GM23338 (cell line): ENCODE data around the gene SLC25A26. TPM values are rescaled to one million over a fixed set of nuclear protein-coding genes. Genes with fewer than 3 reads are reported as not detected.

Experiments
- ATAC-seq: fragments of 200-7000 bp; cut with Tn5 transposase; 3 replicates; pipeline ENCODE4 v1.9.1; 2020
- DNase-seq: peaks from one replicate; pipeline ENCODE4 v3.0.0-alpha.2; 2015; ENCODE audit warnings: low spot score
- H2AFZ ChIP-seq: fragments of 200-600 bp; sonication (generic); 2 replicates; pipeline ENCODE4 v1.8.0; 2016; ENCODE audit warnings: antibody characterized with exemption, mild to moderate bottlenecking, moderate library complexity
- H3F3A ChIP-seq: fragments of 200-600 bp; sonication (generic); replicated peaks from 2 replicates; pipeline ENCODE4 v1.8.0; 2017; ENCODE audit warnings: antibody characterized with exemption, mixed run types, low read depth
- H3K27ac ChIP-seq: fragments of 200-600 bp; sonication (generic); 2 replicates; pipeline ENCODE4 v1.6.1; 2016; ENCODE audit warnings: low read depth
- H3K27me3 ChIP-seq: fragments of 200-600 bp; sonication (generic); 2 replicates; pipeline ENCODE4 v1.8.0; 2016; ENCODE audit warnings: mild to moderate bottlenecking, mixed run types, moderate library complexity; ENCODE audit not compliant: insufficient read depth
- H3K36me3 ChIP-seq: fragments of 200-600 bp; sonication (generic); 2 replicates; pipeline ENCODE4 v1.8.0; 2016; ENCODE audit warnings: mild to moderate bottlenecking; ENCODE audit not compliant: insufficient read depth
- H3K4me1 ChIP-seq: fragments of 200-600 bp; sonication (generic); 2 replicates; pipeline ENCODE4 v1.8.0; 2016; ENCODE audit warnings: mild to moderate bottlenecking, moderate library complexity; ENCODE audit not compliant: insufficient read depth
- H3K4me2 ChIP-seq: fragments of 200-600 bp; sonication (generic); 2 replicates; pipeline ENCODE4 v1.7.1; 2017; ENCODE audit warnings: mixed run types
- H3K4me3 ChIP-seq: fragments of 200-600 bp; sonication (generic); 2 replicates; pipeline ENCODE4 v1.6.1; 2016; ENCODE audit warnings: mixed run types
- H3K79me2 ChIP-seq: fragments of 200-600 bp; sonication (generic); replicated peaks from 2 replicates; pipeline ENCODE4 v1.8.0; 2017; ENCODE audit warnings: mild to moderate bottlenecking; ENCODE audit not compliant: insufficient read depth
- H3K9me2 ChIP-seq: fragments of 200-600 bp; sonication (generic); 2 replicates; pipeline ENCODE4 v1.8.0; 2017; ENCODE audit not compliant: insufficient read depth
- H4K20me1 ChIP-seq: fragments of 200-600 bp; sonication (generic); replicated peaks from 2 replicates; pipeline ENCODE4 v1.8.0; 2017; ENCODE audit warnings: mild to moderate bottlenecking; ENCODE audit not compliant: insufficient read depth
- H3K27ac Mint-ChIP-seq: 2 replicates; pipeline ENCODE4 v1.8.0; 2020; ENCODE audit warnings: inconsistent platforms, mild to moderate bottlenecking, moderate library complexity, mixed read lengths
- H3K27me3 Mint-ChIP-seq: 3 replicates; pipeline ENCODE4 v1.8.0; 2022; ENCODE audit warnings: low read depth, mild to moderate bottlenecking, moderate library complexity, mixed read lengths, inconsistent platforms; ENCODE audit not compliant: insufficient read depth, poor library complexity
- H3K36me3 Mint-ChIP-seq: 3 replicates; pipeline ENCODE4 v1.8.0; 2021; ENCODE audit warnings: low read depth, mild to moderate bottlenecking, inconsistent platforms, moderate library complexity, mixed read lengths
- H3K4me1 Mint-ChIP-seq: 3 replicates; pipeline ENCODE4 v1.8.0; 2020; ENCODE audit warnings: mild to moderate bottlenecking, inconsistent platforms, mixed read lengths
- H3K4me3 Mint-ChIP-seq: 3 replicates; pipeline ENCODE4 v1.8.0; 2021; ENCODE audit warnings: moderate library complexity, mild to moderate bottlenecking, inconsistent platforms, mixed read lengths
- H3K9me3 Mint-ChIP-seq: 3 replicates; pipeline ENCODE4 v1.8.0; 2020; ENCODE audit warnings: moderate library complexity, mild to moderate bottlenecking, inconsistent platforms, mixed read lengths
- CREB1 ChIP-seq: fragments of 250-450 bp; sonication (Bioruptor Pico); IDR thresholded peaks from 2 replicates; pipeline ENCODE4 v1.5.0; 2020; ENCODE audit warnings: low read depth, mild to moderate bottlenecking, moderate library complexity
- CTCF ChIP-seq, 2 experiments: fragments of 200-600 bp in 1 of 2; sonication (generic) in 1 of 2; conservative IDR thresholded peaks; 2 replicates each; pipeline versions ENCODE4 v1.5.1 to v1.6.1; 2016 to 2017; ENCODE audit warnings: antibody characterized with exemption in 2 of 2, low read depth in 2 of 2, mild to moderate bottlenecking in 2 of 2, moderate library complexity in 1 of 2
- ETS1 ChIP-seq: IDR thresholded peaks from 2 replicates; pipeline ENCODE4 v1.6.1; 2016; ENCODE audit warnings: antibody characterized with exemption
- EZH2 ChIP-seq: fragments of 200-600 bp; sonication (generic); IDR thresholded peaks from one replicate; pipeline ENCODE4 v1.8.0; 2017; ENCODE audit warnings: antibody characterized with exemption, mild to moderate bottlenecking, low read depth; ENCODE audit not compliant: unreplicated experiment
- EZH2phosphoT487 ChIP-seq: fragments of 200-600 bp; sonication (generic); IDR thresholded peaks from one replicate; pipeline ENCODE4 v1.8.1; 2018; ENCODE audit warnings: antibody characterized with exemption; ENCODE audit not compliant: unreplicated experiment
- JUNB ChIP-seq: IDR thresholded peaks from one replicate; pipeline ENCODE4 v1.6.1; 2016; ENCODE audit warnings: antibody characterized with exemption; ENCODE audit not compliant: unreplicated experiment
- NANOG ChIP-seq: IDR thresholded peaks from 2 replicates; pipeline ENCODE4 v1.6.1; 2016; ENCODE audit warnings: antibody characterized with exemption, borderline replicate concordance
- POLR2AphosphoS5 ChIP-seq: IDR thresholded peaks from 2 replicates; pipeline ENCODE4 v1.6.1; 2016; ENCODE audit warnings: antibody characterized with exemption, low read depth
- REST ChIP-seq: IDR thresholded peaks from one replicate; pipeline ENCODE4 v1.6.1; 2018; ENCODE audit warnings: antibody characterized with exemption; ENCODE audit not compliant: unreplicated experiment
- STAT1 ChIP-seq: IDR thresholded peaks from one replicate; pipeline ENCODE4 v1.6.1; 2016; ENCODE audit warnings: antibody characterized with exemption; ENCODE audit not compliant: unreplicated experiment
- ZNF114 ChIP-seq: fragments of 250-450 bp; sonication (Bioruptor Pico); IDR thresholded peaks from 2 replicates; pipeline ENCODE4 v1.5.0; 2020; ENCODE audit warnings: mild to moderate bottlenecking, moderate library complexity
- ZNF331 ChIP-seq: fragments of 250-450 bp; sonication (Bioruptor Pico); IDR thresholded peaks from 2 replicates; pipeline ENCODE4 v1.5.0; 2020; ENCODE audit warnings: low read depth, mild to moderate bottlenecking, moderate library complexity
- ZNF462 ChIP-seq: fragments of 250-450 bp; sonication (Bioruptor Pico); IDR thresholded peaks from 2 replicates; pipeline ENCODE4 v1.5.0; 2020; ENCODE audit warnings: mild to moderate bottlenecking, moderate library complexity
- polyA plus RNA-seq: library from polyadenylated mRNA; unstranded; fragments of >200 nt; fragmentation: Nextera tagmentation; extraction: Ambion mirVana; gene quantifications from 2 replicates; pipeline ENCODE4 v1.2.1, GENCODE V29; 2016
- total RNA-seq: library from RNA; depleted of rRNA; stranded (reverse); fragments of >200 nt; shearing (Covaris generic); gene quantifications from 2 replicates; pipeline ENCODE4 v1.2.3, GENCODE V29; 2014

SLC25A26 gene
- total and polyA plus RNA-seq, 2 experiments from 2014 or later = 24.8 to 40.2 TPM

GRCh38 chr3:66256806-66257205 lies 36.0 kb downstream of the SLC25A26 start:
- H3K36me3 ChIP-seq = no peaks in the 10 kb centered on the region
- H3K27me3 Mint-ChIP-seq = no peaks in the 10 kb centered on the region
- no peak overlapping the region for H3K4me2 ChIP-seq
- no peaks in the 10 kb centered on the region for H3K9me3 Mint-ChIP-seq
- no peak overlapping the region for H3K27ac ChIP-seq
- H2AFZ ChIP-seq = no peak overlapping the region
- ATAC-seq = no peak
- no peaks in the 10 kb centered on the region for H3K4me1 ChIP-seq
- no peaks in the 10 kb centered on the region for H3K9me2 ChIP-seq
- TF ChIP-seq ZNF462 (CRISPR knock-in tag) (no peak), ETS1 (no peak), EZH2 (no peak), ZNF114 (CRISPR knock-in tag) (no peak), JUNB (no peak), CREB1 (no peak), ZNF331 (CRISPR knock-in tag) (no peak), NANOG (no peak), REST (no peak), STAT1 (no peak), CTCF (conservative IDR thresholded peaks at IDR 0.05; ENCODE audit: low read depth in 2 of 2) (no peak), POLR2AphosphoS5 (no peak), EZH2phosphoT487 (no peak)
- H3K27ac Mint-ChIP-seq = no peak overlapping the region
- no peaks in the 10 kb centered on the region for H3F3A ChIP-seq
- no peaks in the 10 kb centered on the region for H3K4me1 Mint-ChIP-seq
- H4K20me1 ChIP-seq = no peaks in the 10 kb centered on the region
- no peak for DNase-seq
- peaks cover 13% of the 10 kb centered on the region; the same call in 1 of the 2 replicates for H3K79me2 ChIP-seq
- H3K36me3 Mint-ChIP-seq = no peaks in the 10 kb centered on the region; the same call in 1 of the 3 replicates
- no peaks in the 10 kb centered on the region for H3K27me3 ChIP-seq
- no peak overlapping the region for H3K4me3 Mint-ChIP-seq
- no peak overlapping the region for H3K4me3 ChIP-seq
